Stimulated activated CD4-positive, alpha-beta T cell treated with anti-CD3 and anti-CD28 coated beads, Interleukin-12 subunit alpha, Interleukin-12 subunit beta, amount 100 ng/mL, for 24 hours (primary cell): ENCODE data around the gene USP3.
A peak's percentile ranks its signal among the peaks of the same experiment; 100 is the strongest.

Experiments used
- DNase-seq, 2 experiments: peaks; one replicate each; pipeline ENCODE4 v3.0.0-alpha.2; 2020; ENCODE audit warnings: low read depth in 2 of 2

Gene USP3

DNA sequence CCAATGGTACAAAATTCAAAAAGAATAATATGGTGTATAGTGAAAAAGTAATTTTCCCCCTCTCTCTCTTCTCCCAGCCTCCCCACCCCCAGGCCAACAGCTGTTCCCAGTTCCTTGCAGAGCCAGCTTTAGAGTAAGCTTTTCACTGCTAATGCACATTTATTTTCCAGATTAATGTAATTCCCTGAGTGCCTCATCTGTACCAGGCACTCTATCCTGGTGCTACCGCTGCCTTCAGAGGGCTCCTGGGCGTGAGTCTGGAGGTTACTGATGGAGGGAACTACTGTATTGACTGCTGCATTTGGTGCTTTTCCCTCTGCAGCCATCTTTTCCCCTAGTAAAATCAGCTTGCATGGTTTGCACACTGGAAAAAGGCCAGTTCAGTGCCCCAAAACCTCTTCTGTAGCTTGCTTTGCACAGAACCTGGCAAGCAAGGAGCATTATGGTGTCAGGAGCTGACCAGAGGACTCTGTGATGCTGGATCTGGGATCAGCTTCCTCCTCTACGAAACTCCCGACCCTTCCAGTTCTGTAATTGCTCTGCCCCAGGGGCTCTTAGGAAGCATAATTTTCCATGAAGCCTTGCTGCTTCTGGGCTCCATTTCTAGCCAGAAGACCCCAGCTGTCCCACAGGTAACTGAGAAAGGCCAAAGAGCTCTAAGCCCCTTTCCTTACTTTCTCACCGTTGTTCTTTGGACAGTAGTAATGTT, 8.5 kb upstream of the USP3 start:
- DNase-seq = no peak

GRCh38 chr15:63497642-63498467, 6.5 kb upstream of the USP3 start:
- no peak for DNase-seq

- no peak for DNase-seq
Measured at GRCh38 chr15:63499175-63499549, 5.2 kb upstream of the USP3 start.

GRCh38 chr15:63499611-63500010, 4.8 kb upstream of the USP3 start:
- no peak for DNase-seq

DNA sequence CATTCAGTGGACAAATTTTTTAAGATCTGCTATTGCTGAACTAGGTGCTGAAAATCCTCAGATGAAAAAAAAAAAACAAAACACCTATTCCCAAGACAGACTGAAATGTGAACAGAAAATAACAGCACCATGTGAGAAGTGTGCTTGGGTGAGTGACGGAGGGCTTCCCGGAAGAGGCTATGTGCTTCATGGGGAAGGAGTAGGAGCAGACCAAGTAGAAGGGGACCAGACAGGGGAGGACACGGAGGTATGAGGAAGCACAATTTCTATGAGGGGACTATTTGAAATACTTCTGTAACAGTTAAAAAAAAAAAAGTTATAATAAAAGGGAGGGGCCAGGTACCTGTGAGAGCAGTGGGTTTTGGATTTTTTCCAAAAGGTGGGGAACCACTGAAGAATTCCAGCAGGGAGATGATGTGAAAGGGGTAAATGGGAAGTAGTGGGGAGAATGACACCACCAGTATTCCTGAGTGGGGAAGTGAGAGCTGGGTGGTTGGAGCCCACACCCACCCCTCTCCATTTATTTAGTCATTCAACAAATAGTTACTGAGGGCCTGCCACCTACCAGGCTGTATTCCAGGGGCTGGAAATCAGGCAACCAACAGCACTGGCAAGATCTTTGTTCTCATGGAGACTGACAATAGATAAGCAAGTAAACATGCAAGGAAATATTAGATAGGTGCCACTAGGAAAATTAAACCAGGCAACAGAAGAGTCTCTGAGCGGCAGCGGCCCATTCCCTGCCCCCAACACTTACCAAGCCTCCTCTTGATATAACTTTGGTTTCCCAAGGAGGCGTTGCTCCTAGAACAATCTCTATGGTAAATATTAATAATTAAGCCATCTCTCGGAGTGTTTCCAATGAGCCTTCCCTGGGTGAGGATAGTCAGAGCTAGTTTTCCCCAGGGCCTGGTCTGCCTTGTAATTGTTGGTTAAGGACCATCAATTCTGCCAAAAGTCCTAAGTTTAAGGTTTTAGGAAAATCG, 3.8 kb upstream of the USP3 start:
- no peak for DNase-seq

- DNase-seq = no peak
Measured at GRCh38 chr15:63501256-63502089, 2.9 kb upstream of the USP3 start.

DNA sequence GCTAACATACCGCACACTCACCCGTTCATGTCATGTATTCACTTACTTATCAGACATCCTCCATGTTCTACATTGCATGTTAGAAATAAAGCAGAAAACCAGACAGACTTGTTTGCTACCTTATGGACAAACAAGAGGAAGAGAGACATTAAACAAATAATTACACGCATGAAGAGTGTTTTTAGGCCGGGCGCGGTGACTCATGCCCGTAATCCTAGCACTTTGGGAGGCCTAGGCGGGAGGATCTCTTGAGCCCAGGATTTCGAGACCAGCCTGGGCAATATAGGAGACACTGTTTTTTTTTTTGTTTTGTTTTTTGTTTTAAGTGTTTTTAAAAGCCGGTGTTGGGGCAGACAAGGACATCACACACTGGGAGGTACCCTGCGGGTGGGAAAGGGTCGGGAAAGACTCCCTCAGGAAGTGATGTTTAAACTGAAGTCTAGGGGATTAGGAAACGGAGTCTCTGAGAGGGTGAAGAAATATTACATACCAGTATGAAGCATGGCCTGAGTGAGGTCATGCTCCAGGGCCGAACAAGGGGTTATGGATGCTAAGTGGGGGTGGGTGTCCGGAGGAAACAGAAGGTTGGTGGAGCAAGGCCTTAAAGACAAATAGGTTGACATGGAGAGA, 2.1 kb upstream of the USP3 start:
- DNase-seq = no peak

DNA sequence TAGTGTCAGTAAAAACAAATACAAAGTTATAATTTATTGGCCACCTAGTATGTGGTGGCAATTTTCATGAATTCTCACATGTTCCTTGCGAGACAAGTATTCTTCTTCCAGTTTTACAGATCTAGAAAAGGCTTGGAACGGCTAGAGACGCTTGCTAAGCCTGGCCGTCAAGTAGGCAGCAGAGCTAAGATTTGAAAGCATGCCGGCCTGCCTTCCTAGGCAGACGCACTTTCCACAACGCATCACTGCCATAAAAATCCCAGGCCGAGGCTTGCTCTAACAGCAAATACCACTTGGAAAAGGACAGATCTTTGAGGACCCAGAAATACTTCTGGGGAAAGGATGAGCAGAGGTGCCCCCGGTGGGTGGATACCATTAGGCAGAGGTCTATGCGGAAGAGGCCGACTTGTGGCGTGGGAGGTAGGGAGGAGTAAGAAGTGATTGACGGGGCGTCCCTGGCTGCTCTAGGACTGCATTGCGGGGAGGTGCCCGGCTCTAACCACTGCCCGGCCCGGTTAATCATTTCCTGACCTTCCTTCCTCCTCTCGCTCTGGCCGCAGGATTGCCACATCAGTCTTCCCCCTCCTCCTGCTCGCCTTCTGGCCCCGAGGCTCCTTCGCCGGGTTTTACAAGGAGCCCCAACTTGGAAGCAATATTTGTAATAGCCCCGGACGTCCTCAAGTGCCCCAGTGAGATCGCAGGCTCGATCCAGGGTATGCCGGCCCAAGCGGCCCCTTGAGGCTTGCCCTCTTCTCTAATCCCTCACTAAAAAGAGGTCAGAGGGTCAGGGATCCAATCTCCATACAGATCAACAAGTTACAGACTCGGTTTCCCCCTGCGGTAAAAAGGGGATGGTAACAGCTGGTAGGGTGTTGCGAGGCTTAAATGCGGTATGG, 1.3 kb upstream of the USP3 start:
- peak; percentile 30 to 76 for DNase-seq

DNA sequence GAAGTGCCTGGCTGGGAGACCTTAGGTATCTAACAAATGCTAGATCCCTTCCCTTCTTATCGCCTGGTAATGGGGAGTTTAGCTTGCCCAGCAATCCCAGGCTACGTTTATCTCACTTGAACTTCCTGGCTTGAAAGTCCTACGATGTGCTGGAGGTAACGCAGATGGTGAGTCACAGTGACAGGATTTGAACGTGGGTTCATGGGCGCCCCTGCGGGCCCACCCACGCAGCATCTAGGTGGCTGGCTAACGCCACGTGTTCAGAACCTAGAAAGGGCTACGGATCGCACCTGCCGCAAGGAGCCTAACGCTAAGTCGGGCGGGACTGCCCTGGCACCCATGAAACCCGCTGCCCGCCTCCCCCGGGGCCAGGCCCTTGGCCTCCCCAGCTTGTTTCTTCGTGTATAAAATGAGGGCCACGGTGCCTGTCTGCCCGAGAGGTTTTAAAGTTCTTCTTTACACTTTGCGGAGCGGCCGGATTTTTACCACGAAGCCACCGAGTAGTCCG, 600 bp upstream of the USP3 start:
- DNase-seq = peak; percentile 69 to 81

DNA sequence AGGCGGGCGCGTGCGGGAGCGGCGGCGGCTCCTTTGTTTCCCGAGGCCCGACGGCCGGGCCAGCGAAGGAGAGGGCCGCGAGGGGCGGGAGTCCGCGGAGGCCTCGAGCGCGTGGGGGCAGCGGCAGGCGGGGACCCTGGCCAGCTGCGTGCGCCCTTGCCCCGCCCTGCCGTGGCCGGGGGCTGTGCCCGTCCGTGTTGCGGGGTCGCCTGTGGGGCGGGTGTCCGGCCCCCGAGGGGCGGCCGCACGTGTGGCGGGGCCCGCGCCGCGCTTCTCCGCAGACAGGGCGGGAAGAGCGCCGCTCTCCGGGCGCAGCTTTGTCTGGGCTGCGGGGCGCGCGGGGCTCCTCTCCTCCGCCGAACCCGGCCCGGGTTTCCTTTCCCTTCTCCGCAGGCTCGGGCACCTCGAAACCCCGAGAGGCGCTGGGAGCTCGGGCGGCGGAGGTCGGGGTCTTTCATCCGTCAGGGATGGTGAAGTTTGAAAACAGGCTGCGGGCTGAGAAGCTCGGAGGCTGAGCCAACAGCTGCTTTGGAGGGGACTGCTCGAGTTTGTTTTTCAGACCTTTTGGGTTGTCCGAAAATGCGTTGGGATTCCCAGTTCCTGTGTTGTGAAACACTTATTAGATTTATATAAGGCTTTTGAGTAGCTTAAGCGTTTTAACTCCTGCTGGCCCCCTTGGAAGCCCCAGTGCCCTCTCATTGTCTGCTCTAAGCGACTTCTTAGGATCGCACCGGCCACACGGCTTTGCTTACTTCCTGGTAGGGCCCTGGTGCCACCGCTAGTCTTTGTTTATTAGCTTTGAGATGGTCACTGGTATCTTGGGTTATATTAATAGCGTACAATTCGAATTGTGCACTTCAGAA, 817 bp downstream of the USP3 start:
- DNase-seq = no peak

DNA sequence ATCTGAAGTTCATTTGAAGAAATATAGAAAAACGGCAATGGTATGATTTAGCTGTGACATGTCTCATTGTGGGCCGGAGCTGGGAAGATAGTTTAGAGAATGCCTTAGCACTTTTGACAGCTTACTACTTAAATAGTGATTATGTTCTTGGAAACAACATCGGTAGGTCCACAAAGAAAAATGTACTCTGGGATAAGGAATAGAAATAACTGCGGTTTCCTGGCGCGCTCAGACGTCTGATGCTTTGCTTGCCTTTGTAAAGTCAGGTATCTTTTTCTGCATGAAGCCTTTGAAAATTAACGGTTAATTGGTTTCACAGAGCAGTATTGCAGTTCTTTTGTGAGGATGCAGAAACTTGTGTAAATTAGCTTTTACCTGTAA, 1.4 kb downstream of the USP3 start:
- no peak for DNase-seq

DNA sequence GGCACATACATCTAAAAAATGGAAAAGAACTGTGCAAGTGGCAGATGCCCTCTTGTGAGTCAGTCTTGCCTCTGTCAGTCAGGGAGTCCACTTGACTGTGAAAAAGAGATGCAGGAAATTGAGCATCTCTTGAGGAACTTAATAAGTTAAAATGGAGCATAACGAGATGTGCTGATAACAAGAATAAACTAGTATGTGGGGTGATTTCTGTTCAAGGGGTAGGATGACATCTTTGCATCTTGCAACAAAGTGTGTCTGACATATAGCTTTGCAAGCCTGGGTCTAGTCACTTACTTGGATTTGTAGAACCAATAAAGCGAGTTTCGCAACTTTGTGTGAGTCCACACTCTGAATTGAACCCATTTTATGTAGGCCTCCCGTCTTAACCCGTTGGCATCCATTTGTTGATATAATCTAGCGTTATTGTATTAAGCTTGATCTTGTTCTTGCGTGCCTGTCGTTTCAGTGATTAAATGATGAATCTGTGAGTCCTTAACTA, 2.2 kb downstream of the USP3 start:
- DNase-seq = no peak

DNA sequence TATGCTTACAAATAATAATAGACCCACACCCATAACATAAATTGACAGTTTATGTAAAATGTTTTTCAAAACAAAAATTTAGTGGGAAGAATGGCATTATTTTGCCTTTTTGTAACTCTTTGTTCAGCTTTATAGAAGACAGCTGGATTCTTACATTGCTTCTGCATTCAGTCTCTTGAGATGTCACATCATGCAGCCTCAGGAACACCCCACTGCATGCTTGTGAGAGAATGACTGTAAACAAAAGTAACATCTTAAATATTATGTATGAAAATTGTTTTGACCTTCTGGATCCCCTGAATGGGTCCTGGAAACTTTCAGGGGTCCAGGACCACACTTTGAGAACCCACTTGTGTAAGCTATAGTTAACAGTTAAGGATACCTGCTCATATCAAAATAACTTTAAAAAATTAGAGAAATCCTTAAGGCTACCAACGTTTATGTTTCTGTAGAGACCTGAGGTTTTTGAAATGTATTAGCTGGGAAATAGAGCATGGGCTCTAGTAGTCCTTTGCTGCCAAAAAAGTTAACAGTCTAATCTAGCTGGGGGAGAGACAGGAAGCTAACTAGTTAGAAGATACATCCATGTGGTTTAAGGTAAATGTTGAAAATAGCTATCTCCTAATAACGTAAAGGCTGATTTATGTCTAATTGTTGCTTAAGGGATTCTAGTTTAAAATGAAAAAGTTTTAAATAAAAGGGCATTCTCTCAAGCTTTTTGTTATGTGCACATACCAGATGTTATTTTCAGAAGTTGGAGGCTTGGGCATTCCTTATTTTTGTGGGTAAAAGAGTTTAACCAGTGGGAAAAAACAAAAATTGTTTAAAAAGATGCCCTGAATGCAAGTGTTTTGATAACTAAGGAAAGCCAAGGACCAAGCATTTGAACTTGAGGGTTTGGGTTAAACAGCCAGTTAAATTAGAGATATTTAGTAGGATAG, 3.8 kb downstream of the USP3 start:
- DNase-seq = no peak

DNA sequence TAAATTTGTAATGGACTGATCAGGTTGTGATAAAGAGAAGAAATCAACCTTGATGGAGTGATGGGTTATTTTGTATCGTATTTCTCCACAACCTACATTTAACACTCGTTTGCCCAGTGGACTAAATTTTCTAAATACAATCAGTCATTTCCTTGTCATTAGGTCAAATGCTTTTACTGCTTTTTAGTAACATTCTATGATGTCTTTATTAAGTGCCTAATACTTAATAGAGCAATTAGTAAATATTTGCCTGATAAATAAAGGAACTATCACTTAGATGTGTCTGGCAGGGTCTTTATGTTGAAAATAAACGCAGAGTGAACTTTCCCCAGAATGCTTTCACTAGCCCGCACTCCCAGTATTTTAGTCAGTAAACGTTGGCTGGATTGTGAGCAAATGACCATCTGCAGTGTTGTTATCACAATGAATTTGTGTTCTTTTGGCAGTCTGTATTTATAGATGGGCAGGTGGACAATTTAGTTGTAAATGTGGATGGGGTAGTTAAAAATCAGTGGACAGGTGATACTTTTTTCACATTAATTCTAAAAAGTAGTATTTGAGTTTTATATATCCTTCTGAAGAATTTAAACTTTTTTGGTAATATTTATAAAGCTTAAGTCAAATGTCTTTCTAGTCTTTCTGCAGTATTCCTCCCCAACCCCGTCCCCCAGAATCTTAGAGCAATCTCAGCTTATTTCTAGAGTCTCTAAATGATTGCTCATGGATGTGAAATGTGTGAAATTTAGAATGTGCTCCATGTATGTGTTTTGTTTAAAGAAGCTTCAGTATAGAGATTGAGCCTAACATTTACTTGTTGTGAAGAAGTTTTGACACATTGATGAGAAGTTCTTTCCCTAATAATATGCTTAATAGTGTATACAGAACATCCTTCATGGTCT, 4.9 kb downstream of the USP3 start:
- no peak for DNase-seq

DNA sequence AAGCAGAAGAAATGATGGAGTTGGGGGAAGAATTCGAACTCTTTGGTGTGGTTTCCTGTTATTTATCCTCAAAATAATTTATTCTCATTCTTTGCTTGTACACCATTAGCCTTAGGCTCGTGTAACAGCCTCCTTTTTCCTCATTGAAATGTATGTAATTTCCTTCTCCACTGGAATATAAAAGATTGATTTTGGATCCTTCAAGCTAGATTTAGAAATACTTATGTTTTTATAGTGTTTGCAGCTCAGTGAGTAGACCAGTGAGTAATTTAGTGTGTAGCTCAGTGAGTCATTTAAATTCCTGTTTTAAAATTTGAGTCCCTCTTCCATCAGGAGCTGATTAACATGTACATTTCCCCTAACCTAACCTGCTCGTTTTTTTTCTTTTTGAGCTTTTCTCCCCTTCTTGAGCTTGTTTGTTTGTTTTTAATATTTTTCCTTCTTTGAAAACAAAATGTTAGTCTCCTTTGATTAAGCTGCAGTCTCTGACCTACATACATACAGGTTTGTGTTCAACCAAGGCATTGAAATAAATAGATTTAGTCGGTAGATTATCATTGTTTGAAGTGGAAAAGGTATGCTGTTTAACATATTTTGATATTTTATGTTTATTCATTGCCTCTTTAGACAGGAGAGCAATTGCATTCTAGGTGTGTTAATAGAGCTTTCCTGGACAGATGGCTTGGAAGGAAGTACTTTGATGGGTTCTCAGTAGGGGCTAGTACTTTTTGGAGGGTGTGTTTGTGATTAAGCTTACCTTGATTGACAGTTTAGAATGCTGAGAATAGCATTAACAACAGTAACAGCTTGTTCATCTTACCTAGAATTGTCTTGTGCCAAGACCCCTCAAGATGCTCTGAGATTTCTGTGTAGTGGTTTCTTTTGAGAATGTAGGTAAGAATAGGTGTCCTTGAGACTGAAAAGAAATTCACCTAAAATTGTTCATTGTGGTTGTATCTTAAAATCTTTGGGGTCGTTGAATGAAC, 5.9 kb downstream of the USP3 start:
- DNase-seq = no peak
